ENCODE data around the gene CPNE4. TPM values are rescaled to one million over a fixed set of nuclear protein-coding genes. Genes with fewer than 3 reads are reported as not detected.

The CPNE4 gene
- total and polyA plus RNA-seq, 9 of the 15 experiments (the other 6 are each of a cell fraction or from before 2014, with no cell fraction given), result not detected

- Histone ChIP-seq H3K9me3 (replicated peaks; ENCODE audit: control insufficient read depth, insufficient read depth, low read depth, low read length) (no peaks in the 10 kb centered on the region), H3K9ac (ENCODE audit: insufficient read depth in 1 of 2, low read depth in 2 of 2, low read length in 2 of 2) (no peak overlapping the region), H4K20me1 (replicated peaks; ENCODE audit: control insufficient read depth, insufficient read depth, low read length) (no peaks in the 10 kb centered on the region), H3K36me3 (ENCODE audit: control insufficient read depth, insufficient read depth, low read length) (no peaks in the 10 kb centered on the region), H3K4me3 (no peak overlapping the region), H3K79me2 (ENCODE audit: control insufficient read depth, insufficient read depth, low read length) (no peaks in the 10 kb centered on the region), H3K4me1 (replicated peaks in 1 of 2; ENCODE audit: control insufficient read depth in 2 of 2, insufficient read depth in 2 of 2, low read length in 2 of 2) (no peaks in the 10 kb centered on the region), H3K27ac (ENCODE audit: extremely low read depth, low read depth, low read length) (no peak overlapping the region), H3K27me3 (ENCODE audit: control insufficient read depth in 2 of 2, insufficient read depth in 2 of 2, low read length in 2 of 2) (no peaks in the 10 kb centered on the region), H3K4me2 (ENCODE audit: insufficient read depth, low read length) (no peak overlapping the region), H2AFZ (ENCODE audit: low read depth, low read length) (no peak overlapping the region), H3K9me1 (ENCODE audit: control insufficient read depth, insufficient read depth, low read length) (no peaks in the 10 kb centered on the region)
- ChIA-PET POLR2A (no interaction called here), CTCF (ENCODE audit: low intra/inter-chr PET ratio) (no interaction called here)
- WGBS (ENCODE audit: insufficient coverage, low coverage, missing lambda C conversion rate), result 8% methylated on average over 2 of the region's 2 CpGs
- in situ Hi-C loops (cut with MboI) (no loop called here), intact Hi-C loops (cut with micrococcal nuclease) (no loop called here)
- FAIRE-seq (no peak), DNase-seq (ENCODE audit: extremely low read depth in 1 of 4, low spot score in 3 of 4) (no peak), ATAC-seq (no peak)
- no TSS peak for BruUV-seq (replicated peaks)
- TF ChIP-seq FOXK2 (conservative IDR thresholded peaks at IDR 0.05 in 1 of 2, IDR thresholded peaks at IDR 0.05 in 1 of 2; ENCODE audit: low read depth in 2 of 2) (no peak), CHCHD3 (CRISPR knock-in tag; IDR thresholded peaks at IDR 0.05) (no peak)
These were observed 333.6 kb downstream of the CPNE4 start for GRCh38 chr3:131701153-131701770.

GRCh38 chr3:131699001-131699400 is 335.8 kb downstream of the CPNE4 start:
- POLR2A ChIA-PET, result interaction anchor here (0.6 kb wide), 1 partner anchor 9 kb away, joined by 3 read pairs; no protein-coding TSS in a partner anchor
- no peaks in the 10 kb centered on the region for H3K9me1 ChIP-seq (ENCODE audit: control insufficient read depth, insufficient read depth, low read length)
- H3K4me3 ChIP-seq, result no peak overlapping the region
- in situ Hi-C loops (cut with MboI) (no loop called here), intact Hi-C loops (cut with micrococcal nuclease) (no loop called here)
- DNase-seq (ENCODE audit: extremely low read depth in 1 of 4, low spot score in 3 of 4) (no peak), FAIRE-seq (no peak), ATAC-seq (no peak)
- H3K27me3 ChIP-seq (ENCODE audit: control insufficient read depth in 2 of 2, insufficient read depth in 2 of 2, low read length in 2 of 2), result no peaks in the 10 kb centered on the region
- H3K36me3 ChIP-seq (ENCODE audit: control insufficient read depth, insufficient read depth, low read length), result no peaks in the 10 kb centered on the region
- no peak overlapping the region for H3K27ac ChIP-seq (ENCODE audit: extremely low read depth, low read depth, low read length)
- no peaks in the 10 kb centered on the region for H4K20me1 ChIP-seq (replicated peaks; ENCODE audit: control insufficient read depth, insufficient read depth, low read length)
- no peaks in the 10 kb centered on the region for H3K79me2 ChIP-seq (ENCODE audit: control insufficient read depth, insufficient read depth, low read length)
- CTCF ChIA-PET (ENCODE audit: low intra/inter-chr PET ratio), result no interaction called here
- TF ChIP-seq TCFL5 (CRISPR knock-in tag; conservative IDR thresholded peaks at IDR 0.05) (no peak), GMEB1 (CRISPR knock-in tag; IDR thresholded peaks at IDR 0.05) (no peak), HES1 (IDR thresholded peaks at IDR 0.05; ENCODE audit: low read depth) (no peak), MAFF (IDR thresholded peaks at IDR 0.05; ENCODE audit: low read length) (no peak), HSF4 (CRISPR knock-in tag; IDR thresholded peaks at IDR 0.05; ENCODE audit: borderline replicate concordance) (no peak), RBM25 (IDR thresholded peaks at IDR 0.05; ENCODE audit: low read depth, low read length, severe bottlenecking) (no peak), HMGXB4 (CRISPR knock-in tag; IDR thresholded peaks at IDR 0.05) (no peak), ETV5 (CRISPR knock-in tag; IDR thresholded peaks at IDR 0.05; ENCODE audit: low read depth) (no peak)
- no TSS peak for BruUV-seq (replicated peaks)
- no peak overlapping the region for H3K9ac ChIP-seq (ENCODE audit: insufficient read depth in 1 of 2, low read depth in 2 of 2, low read length in 2 of 2)
- H3K4me2 ChIP-seq (ENCODE audit: insufficient read depth, low read length), result no peak overlapping the region
- no peaks in the 10 kb centered on the region for H3K9me3 ChIP-seq (replicated peaks; ENCODE audit: control insufficient read depth, insufficient read depth, low read depth, low read length)
- H3K4me1 ChIP-seq (replicated peaks in 1 of 2; ENCODE audit: control insufficient read depth in 2 of 2, insufficient read depth in 2 of 2, low read length in 2 of 2), result no peaks in the 10 kb centered on the region
- H2AFZ ChIP-seq (ENCODE audit: low read depth, low read length), result no peak overlapping the region
- 0% methylated on average over 1 of the region's 1 CpG for WGBS (ENCODE audit: insufficient coverage, low coverage, missing lambda C conversion rate)

Data from K562 (cell line).